ENCODE data around the gene PDRG1. TPM values are rescaled to one million over a fixed set of nuclear protein-coding genes. Genes with fewer than 3 reads are reported as not detected.

The PDRG1 gene
- total and polyA plus RNA-seq, 12 donors: 6.4 to 12.8 (median 7.5) TPM

DNA sequence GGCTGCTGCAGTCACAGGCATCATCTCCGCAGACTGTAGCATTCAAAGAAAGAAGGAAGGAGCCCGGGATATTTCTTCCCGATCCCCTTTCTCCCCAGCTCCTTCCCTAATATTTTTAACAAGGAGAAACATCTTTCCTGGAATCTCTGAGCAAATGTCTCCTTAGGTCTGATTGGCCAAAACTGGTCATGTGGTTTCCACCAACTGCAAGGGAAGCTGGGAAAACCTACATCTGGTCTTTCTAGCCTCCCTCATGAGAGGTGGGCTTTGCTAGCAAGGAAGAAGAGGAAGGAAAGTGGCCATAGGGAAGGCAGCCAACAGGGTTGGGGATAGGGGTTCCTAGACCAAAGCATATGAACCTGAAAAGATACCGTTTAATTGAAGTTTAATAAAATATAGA lies 35.1 kb downstream of the PDRG1 start:
- no peak for ATAC-seq
- WGBS, 2 donors: 84 to 95% methylated on average over 4 of the region's 4 CpGs
- Histone ChIP-seq H3K27me3 (peaks cover 0 to 19% (median 3%) of the 10 kb centered on the region in 7 donors), H3K4me1 (peaks cover 0 to 10% (median 0%) of the 10 kb centered on the region in 9 donors), H3K27ac (no peak overlapping the region), H3K9me3 (no peaks in the 10 kb centered on the region), H3K4me3 (no peak overlapping the region), H3K36me3 (no peaks in the 10 kb centered on the region)
- intact Hi-C loops (cut with DNase I): no loop called here
- DNase-seq: no peak
- TF ChIP-seq, protein P1, sequence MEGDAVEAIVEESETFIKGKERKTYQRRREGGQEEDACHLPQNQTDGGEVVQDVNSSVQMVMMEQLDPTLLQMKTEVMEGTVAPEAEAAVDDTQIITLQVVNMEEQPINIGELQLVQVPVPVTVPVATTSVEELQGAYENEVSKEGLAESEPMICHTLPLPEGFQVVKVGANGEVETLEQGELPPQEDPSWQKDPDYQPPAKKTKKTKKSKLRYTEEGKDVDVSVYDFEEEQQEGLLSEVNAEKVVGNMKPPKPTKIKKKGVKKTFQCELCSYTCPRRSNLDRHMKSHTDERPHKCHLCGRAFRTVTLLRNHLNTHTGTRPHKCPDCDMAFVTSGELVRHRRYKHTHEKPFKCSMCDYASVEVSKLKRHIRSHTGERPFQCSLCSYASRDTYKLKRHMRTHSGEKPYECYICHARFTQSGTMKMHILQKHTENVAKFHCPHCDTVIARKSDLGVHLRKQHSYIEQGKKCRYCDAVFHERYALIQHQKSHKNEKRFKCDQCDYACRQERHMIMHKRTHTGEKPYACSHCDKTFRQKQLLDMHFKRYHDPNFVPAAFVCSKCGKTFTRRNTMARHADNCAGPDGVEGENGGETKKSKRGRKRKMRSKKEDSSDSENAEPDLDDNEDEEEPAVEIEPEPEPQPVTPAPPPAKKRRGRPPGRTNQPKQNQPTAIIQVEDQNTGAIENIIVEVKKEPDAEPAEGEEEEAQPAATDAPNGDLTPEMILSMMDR (IDR thresholded peaks at IDR 0.05): no peak

DNA sequence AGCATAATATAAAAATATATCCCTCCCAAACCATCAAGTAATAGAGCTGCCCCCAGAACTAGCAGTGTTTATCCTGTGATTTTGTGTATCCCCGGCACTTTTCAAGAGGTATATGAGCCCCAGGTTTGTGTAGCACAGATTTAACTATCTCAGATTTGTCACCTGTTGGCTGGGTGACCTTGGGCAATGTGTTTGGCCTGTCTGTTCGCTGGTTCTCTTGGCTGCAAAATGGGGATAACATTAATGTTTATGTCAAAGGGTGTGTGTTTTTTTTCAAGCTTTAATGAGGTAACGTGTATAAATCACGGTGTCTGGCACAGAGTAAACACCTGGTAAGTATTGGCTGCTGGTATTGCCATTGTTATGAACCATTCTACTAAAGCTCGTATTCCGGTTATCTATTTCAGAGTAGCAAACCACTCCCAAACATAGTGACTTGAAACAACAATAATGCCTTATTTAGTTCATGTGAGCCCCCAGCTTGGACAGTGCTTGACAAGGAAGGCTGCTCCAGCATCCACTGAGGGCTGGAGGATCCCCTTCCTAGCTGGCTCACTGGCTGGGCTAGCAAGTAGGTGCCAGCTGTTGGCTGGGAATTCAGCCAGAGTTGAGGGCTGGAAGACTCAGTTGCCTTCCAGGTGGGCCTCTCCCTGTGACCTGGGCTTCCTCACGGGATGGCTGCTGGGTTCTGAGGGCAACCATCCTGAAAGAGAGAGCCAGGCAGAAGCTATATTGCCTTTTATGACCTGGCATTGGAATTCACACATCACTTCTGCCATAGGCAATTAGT lies 36.2 kb downstream of the PDRG1 start:
- H3K27me3 ChIP-seq: peaks cover 0 to 16% (median 3%) of the 10 kb centered on the region in 7 donors
- peaks cover 0 to 10% (median 0%) of the 10 kb centered on the region in 9 donors for H3K4me1 ChIP-seq
- no peak for ATAC-seq
- no peak overlapping the region for H3K27ac ChIP-seq
- 77 to 86% methylated on average over 7 of the region's 7 CpGs for WGBS, 2 donors
- intact Hi-C loops (cut with DNase I): no loop called here
- TF ChIP-seq, protein P1 (IDR thresholded peaks at IDR 0.05): no peak
- no peak for DNase-seq
- H3K9me3 ChIP-seq: no peaks in the 10 kb centered on the region
- no peak overlapping the region for H3K4me3 ChIP-seq
- H3K36me3 ChIP-seq: no peaks in the 10 kb centered on the region

DNA sequence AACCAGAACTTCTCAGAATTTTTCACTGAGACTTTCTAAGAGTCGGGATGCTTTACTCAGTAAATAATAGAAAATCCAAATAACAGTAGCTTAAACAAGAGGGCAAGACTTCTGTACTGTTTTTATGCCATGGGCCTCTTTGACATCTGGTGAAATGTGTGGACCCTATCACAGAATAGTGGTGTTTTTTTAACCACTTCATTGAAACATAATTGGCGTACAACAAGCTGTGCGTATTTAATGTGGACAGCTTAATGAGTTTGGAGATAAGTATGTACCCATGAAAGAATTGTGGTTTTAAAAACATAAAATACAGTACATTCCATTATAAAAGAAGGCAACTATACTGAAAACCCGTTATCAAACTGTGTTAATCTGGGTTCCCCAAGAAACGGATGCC lies 37.7 kb downstream of the PDRG1 start:
- TF ChIP-seq, protein P1 (IDR thresholded peaks at IDR 0.05): no peak
- H3K36me3 ChIP-seq: no peaks in the 10 kb centered on the region
- H3K27me3 ChIP-seq: peaks cover 0 to 10% (median 0%) of the 10 kb centered on the region in 7 donors
- ATAC-seq (no peak), DNase-seq (no peak)
- intact Hi-C loops (cut with DNase I): no loop called here
- peaks cover 0 to 10% (median 0%) of the 10 kb centered on the region in 9 donors for H3K4me1 ChIP-seq
- no peaks in the 10 kb centered on the region for H3K9me3 ChIP-seq
- H3K27ac ChIP-seq: no peak overlapping the region
- 84 to 86% methylated on average over 5 of the region's 5 CpGs for WGBS, 2 donors
- no peak overlapping the region for H3K4me3 ChIP-seq

DNA sequence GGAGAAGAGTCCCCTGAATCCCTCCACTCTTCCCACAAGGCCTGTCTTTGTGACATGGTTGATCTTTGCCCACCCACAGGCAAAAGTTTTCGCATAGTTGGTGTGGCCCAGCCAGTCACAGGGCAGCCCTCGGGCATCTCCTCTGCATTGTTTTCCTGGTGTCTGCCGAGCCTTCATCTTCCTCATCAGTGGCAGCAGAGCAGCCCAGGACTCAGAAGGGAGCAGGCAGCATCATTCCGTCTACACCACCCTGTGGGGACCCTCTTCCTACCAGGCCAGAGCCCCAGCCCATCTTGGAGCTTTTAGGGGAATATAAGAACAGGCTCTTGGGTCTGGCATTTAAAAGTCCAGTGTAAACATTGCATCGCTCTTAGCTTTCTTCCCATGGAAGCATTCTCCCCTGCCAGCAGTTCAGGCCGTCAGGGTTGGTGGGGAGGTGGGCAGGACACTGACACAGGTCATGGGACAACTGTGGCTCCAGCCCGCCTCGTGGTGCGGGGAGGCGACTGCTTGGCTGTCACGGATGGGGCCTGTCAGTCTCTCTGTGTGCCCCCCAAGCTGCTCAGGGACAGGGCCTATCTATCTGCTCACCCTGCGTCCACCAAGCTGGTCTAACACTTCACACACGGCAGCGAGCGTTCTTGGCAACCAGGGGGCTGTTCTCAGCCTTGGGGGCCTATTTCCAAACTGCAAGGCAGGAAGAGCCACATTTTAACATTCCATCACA lies 38.3 kb downstream of the PDRG1 start:
- H3K27ac ChIP-seq: no peak overlapping the region
- no peaks in the 10 kb centered on the region for H3K36me3 ChIP-seq
- H3K9me3 ChIP-seq: no peaks in the 10 kb centered on the region
- intact Hi-C loops (cut with DNase I): no loop called here
- H3K27me3 ChIP-seq: peaks cover 0 to 7% (median 0%) of the 10 kb centered on the region in 7 donors
- DNase-seq (no peak), ATAC-seq (no peak)
- no peak overlapping the region for H3K4me3 ChIP-seq
- 81 to 82% methylated on average over 15 of the region's 15 CpGs for WGBS, 2 donors
- H3K4me1 ChIP-seq: peaks cover 0 to 9% (median 0%) of the 10 kb centered on the region in 9 donors
- TF ChIP-seq, protein P1 (IDR thresholded peaks at IDR 0.05): no peak
